H9 (cell line): ENCODE measurements around the gene RPL18. TPM values are rescaled to one million over a fixed set of nuclear protein-coding genes. Genes with fewer than 3 reads are reported as not detected.

Experiments used
- DNase-seq: peaks from one replicate; pipeline ENCODE4 v3.0.0-alpha.2; 2017
- H2AFZ ChIP-seq: one replicate; pipeline ENCODE4 v1.6.1; 2013; ENCODE audit warnings: mild to moderate bottlenecking, low read length, control low read depth, moderate library complexity
- H2AK5ac ChIP-seq: 2 replicates; pipeline ENCODE4 v1.6.1; 2013; ENCODE audit warnings: low read length, control low read depth, mixed read lengths; ENCODE audit not compliant: insufficient read length
- H2BK120ac ChIP-seq: one replicate; pipeline ENCODE4 v1.6.1; 2013; ENCODE audit warnings: low read depth, mild to moderate bottlenecking, low read length, control low read depth, inconsistent platforms; ENCODE audit not compliant: poor library complexity, severe bottlenecking
- H2BK12ac ChIP-seq: 2 replicates; pipeline ENCODE4 v1.6.1; 2013; ENCODE audit warnings: low read length, control low read depth, mixed read lengths, low read depth; ENCODE audit not compliant: insufficient read length
- H2BK15ac ChIP-seq: 2 replicates; pipeline ENCODE4 v1.6.1; 2013; ENCODE audit warnings: low read depth, low read length, control low read depth
- H2BK20ac ChIP-seq: one replicate; pipeline ENCODE4 v1.6.1; 2013; ENCODE audit warnings: low read depth, mild to moderate bottlenecking, low read length, control low read depth, inconsistent platforms; ENCODE audit not compliant: poor library complexity, severe bottlenecking
- H2BK5ac ChIP-seq: 2 replicates; pipeline ENCODE4 v1.6.1; 2013; ENCODE audit warnings: low read length, control low read depth, mixed read lengths; ENCODE audit not compliant: insufficient read length
- H3K14ac ChIP-seq: 2 replicates; pipeline ENCODE4 v1.6.1; 2013; ENCODE audit warnings: low read length, control low read depth; ENCODE audit not compliant: insufficient read depth
- H3K18ac ChIP-seq: 2 replicates; pipeline ENCODE4 v1.6.1; 2013; ENCODE audit warnings: low read depth, mild to moderate bottlenecking, mixed read lengths, low read length, control low read depth; ENCODE audit not compliant: insufficient read length
- H3K23ac ChIP-seq: 2 replicates; pipeline ENCODE4 v1.6.1; 2013; ENCODE audit warnings: low read length, control low read depth, mixed read lengths, low read depth; ENCODE audit not compliant: insufficient read length
- H3K23me2 ChIP-seq: 2 replicates; pipeline ENCODE4 v1.6.1; 2013; ENCODE audit warnings: low read depth, mild to moderate bottlenecking, mixed read lengths, low read length, control low read depth; ENCODE audit not compliant: insufficient read length, poor library complexity, severe bottlenecking
- H3K27ac ChIP-seq: 2 replicates; pipeline ENCODE4 v1.5.1; 2013; ENCODE audit warnings: low read length, control low read depth, mixed read lengths, low read depth; ENCODE audit not compliant: insufficient read length
- H3K27me3 ChIP-seq: 2 replicates; pipeline ENCODE4 v1.6.1; 2013; ENCODE audit warnings: low read length, control low read depth, inconsistent platforms; ENCODE audit not compliant: insufficient read depth
- H3K4ac ChIP-seq: 2 replicates; pipeline ENCODE4 v1.6.1; 2013; ENCODE audit warnings: low read depth, mild to moderate bottlenecking, control low read depth, inconsistent platforms, low read length, moderate library complexity
- H3K4me1 ChIP-seq: 2 replicates; pipeline ENCODE4 v1.6.1; 2013; ENCODE audit warnings: low read length, control low read depth, inconsistent platforms; ENCODE audit not compliant: insufficient read depth
- H3K4me2 ChIP-seq: 2 replicates; pipeline ENCODE4 v1.6.1; 2013; ENCODE audit warnings: low read length, control low read depth, mixed read lengths; ENCODE audit not compliant: insufficient read length, insufficient read depth
- H3K56ac ChIP-seq: 2 replicates; pipeline ENCODE4 v1.6.1; 2013; ENCODE audit warnings: low read depth, mild to moderate bottlenecking, mixed read lengths, low read length, control low read depth; ENCODE audit not compliant: insufficient read length
- H3K79me1 ChIP-seq: 2 replicates; pipeline ENCODE4 v1.6.1; 2013; ENCODE audit warnings: low read depth, mild to moderate bottlenecking, moderate library complexity, low read length, control low read depth, inconsistent platforms; ENCODE audit not compliant: insufficient read depth, poor library complexity, severe bottlenecking
- H3K79me2 ChIP-seq: 2 replicates; pipeline ENCODE4 v1.6.1; 2013; ENCODE audit warnings: low read length, control low read depth, inconsistent platforms; ENCODE audit not compliant: insufficient read depth
- H3K9ac ChIP-seq: 2 replicates; pipeline ENCODE4 v1.6.1; 2013; ENCODE audit warnings: low read length, control low read depth, mixed read lengths; ENCODE audit not compliant: insufficient read length; ENCODE audit errors: extremely low read depth
- H3K9me3 ChIP-seq: one replicate; pipeline ENCODE4 v1.6.1; 2013; ENCODE audit warnings: low read depth, low read length, inconsistent platforms; ENCODE audit not compliant: control insufficient read depth
- H3T11ph ChIP-seq: one replicate; pipeline ENCODE4 v1.6.1; 2013; ENCODE audit warnings: mild to moderate bottlenecking, low read length, control low read depth, inconsistent platforms
- H4K20me1 ChIP-seq: one replicate; pipeline ENCODE4 v1.6.1; 2013; ENCODE audit not compliant: control insufficient read depth, insufficient read length, insufficient read depth
- H4K5ac ChIP-seq: 2 replicates; pipeline ENCODE4 v1.6.1; 2013; ENCODE audit warnings: low read depth, mild to moderate bottlenecking, mixed read lengths, low read length, control low read depth; ENCODE audit not compliant: insufficient read length
- H4K8ac ChIP-seq: replicated peaks from 2 replicates; pipeline ENCODE4 v1.6.1; 2013; ENCODE audit warnings: low read length, control low read depth, mixed read lengths, low read depth; ENCODE audit not compliant: insufficient read length
- H4K91ac ChIP-seq: 2 replicates; pipeline ENCODE4 v1.6.1; 2013; ENCODE audit warnings: low read depth, mild to moderate bottlenecking, moderate library complexity, mixed read lengths, low read length, control low read depth; ENCODE audit not compliant: insufficient read length
- H3K27ac Mint-ChIP-seq, 3 experiments: 2 replicates in 2 of 3; 3 replicates in 1 of 3; pipeline ENCODE4 v1.8.0; 2020 to 2021; ENCODE audit warnings: mixed read lengths in 3 of 3, mild to moderate bottlenecking in 1 of 3, moderate library complexity in 1 of 3
- H3K27me3 Mint-ChIP-seq: 2 replicates; pipeline ENCODE4 v1.8.0; 2021; ENCODE audit warnings: low read depth, mild to moderate bottlenecking, moderate library complexity, mixed read lengths
- H3K36me3 Mint-ChIP-seq, 3 experiments: 2 replicates in 2 of 3; 3 replicates in 1 of 3; pipeline ENCODE4 v1.8.0; 2020 to 2021; ENCODE audit warnings: low read depth in 3 of 3, mixed read lengths in 3 of 3; ENCODE audit not compliant: insufficient read depth in 1 of 3
- H3K4me1 Mint-ChIP-seq, 2 experiments: 2 replicates each; pipeline ENCODE4 v1.8.0; 2020; ENCODE audit warnings: mixed read lengths in 2 of 2
- H3K4me3 Mint-ChIP-seq, 2 experiments: 2 replicates in 1 of 2; 3 replicates in 1 of 2; pipeline ENCODE4 v1.8.0; 2020 to 2021; ENCODE audit warnings: mild to moderate bottlenecking in 2 of 2, mixed read lengths in 2 of 2, moderate library complexity in 1 of 2
- H3K9me3 Mint-ChIP-seq, 2 experiments: 2 replicates in 1 of 2; 3 replicates in 1 of 2; pipeline ENCODE4 v1.8.0; 2020; ENCODE audit warnings: mild to moderate bottlenecking in 2 of 2, mixed read lengths in 2 of 2, moderate library complexity in 1 of 2
- CTCF ChIP-seq: fragments of 200-600 bp; sonication (generic); conservative IDR thresholded peaks from 3 replicates; pipeline ENCODE4 v1.8.0; 2021; ENCODE audit warnings: antibody characterized with exemption, mild to moderate bottlenecking
- WGBS: extraction: QIAGEN DNeasy Blood & Tissue Kit; methylation state at CpG from one replicate; pipeline ENCODE4 v1.1.7; 2013; ENCODE audit warnings: missing lambda C conversion rate, low lambda C conversion rate, mixed read lengths; ENCODE audit not compliant: insufficient read length; ENCODE audit errors: extremely low coverage; 5-methylcytosine and 5-hydroxymethylcytosine counted together
- total RNA-seq: library from RNA; stranded (reverse); gene quantifications from 2 replicates; pipeline ENCODE4 v1.2.1, GENCODE V29; 2021

RPL18 gene
- total RNA-seq, 1 experiment from 2014 or later: 1,855 TPM

GRCh38 chr19:48609571-48610108 is 9.3 kb downstream of the RPL18 start:
- Mint-ChIP-seq H3K27ac (no peak overlapping the region), H3K4me3 (no peak overlapping the region), H3K4me1 (peaks cover 11 to 15% of the 10 kb centered on the region in 2 experiments), H3K27me3 (no peaks in the 10 kb centered on the region; the same call in 1 of the 2 replicates), H3K9me3 (no peaks in the 10 kb centered on the region; a peak in 1 of 5 replicates), H3K36me3 (peaks cover 5 to 20% (median 11%) of the 10 kb centered on the region in 3 experiments; a peak in 5 of 7 replicates)
- H4K8ac ChIP-seq: no peak overlapping the region
- H4K91ac ChIP-seq: no peak overlapping the region
- H3K9me3 ChIP-seq: no peaks in the 10 kb centered on the region
- H2BK12ac ChIP-seq: no peak overlapping the region
- H2AK5ac ChIP-seq: no peak overlapping the region
- no peak overlapping the region for H4K5ac ChIP-seq
- no peak overlapping the region for H3K4me2 ChIP-seq
- no peak overlapping the region for H3T11ph ChIP-seq
- no peaks in the 10 kb centered on the region for H3K79me2 ChIP-seq
- no peaks in the 10 kb centered on the region for H4K20me1 ChIP-seq
- H3K27ac ChIP-seq: no peak overlapping the region
- H2BK5ac ChIP-seq: no peak overlapping the region
- TF ChIP-seq CTCF: no peak
- no peaks in the 10 kb centered on the region for H3K27me3 ChIP-seq
- no peak overlapping the region for H3K4ac ChIP-seq
- no peak overlapping the region for H3K18ac ChIP-seq
- no peak overlapping the region for H2BK120ac ChIP-seq
- peak; percentile 26 for DNase-seq
- no peak overlapping the region for H3K9ac ChIP-seq
- WGBS: no CpG with 5 or more reads among the region's 20 CpGs
- no peak overlapping the region for H2AFZ ChIP-seq
- H3K23ac ChIP-seq: no peak overlapping the region
- H3K23me2 ChIP-seq: no peaks in the 10 kb centered on the region
- H2BK15ac ChIP-seq: no peak overlapping the region
- H3K79me1 ChIP-seq: no peaks in the 10 kb centered on the region
- no peak overlapping the region for H3K56ac ChIP-seq
- H3K4me1 ChIP-seq: peaks cover 3% of the 10 kb centered on the region; the same call in 1 of the 2 replicates
- H2BK20ac ChIP-seq: no peak overlapping the region
- no peak overlapping the region for H3K14ac ChIP-seq
